ENCODE measurements around the gene MGMT.

GRCh38 chr10:129542589-129542988 is 75.5 kb downstream of the MGMT start:
- no peak for TF ChIP-seq CTCF (conservative IDR thresholded peaks at IDR 0.05; ENCODE audit: low read depth, low read length)
- TF ChIP-seq POLR2A (IDR thresholded peaks at IDR 0.05; ENCODE audit: low read depth, low read length) = no peak
- no peak for TF ChIP-seq MXI1 (IDR thresholded peaks at IDR 0.05; ENCODE audit: borderline replicate concordance, low read depth, low read length)
- no peak for TF ChIP-seq CEBPB (IDR thresholded peaks at IDR 0.05; ENCODE audit: low read depth, low read length)
- TF ChIP-seq MAFK (IDR thresholded peaks at IDR 0.05; ENCODE audit: low read depth, low read length) = no peak
- TF ChIP-seq RFX5 (IDR thresholded peaks at IDR 0.05; ENCODE audit: low read depth, low read length) = no peak
- no peak for TF ChIP-seq CHD1 (IDR thresholded peaks at IDR 0.05; ENCODE audit: low read depth, low read length)
- TF ChIP-seq RAD21 (IDR thresholded peaks at IDR 0.05; ENCODE audit: low read length) = no peak
- TF ChIP-seq SMC3 (IDR thresholded peaks at IDR 0.05; ENCODE audit: low read depth, low read length) = no peak
- no peak for TF ChIP-seq USF2 (IDR thresholded peaks at IDR 0.05; ENCODE audit: low read depth, low read length)
- no peak for TF ChIP-seq RCOR1 (IDR thresholded peaks at IDR 0.05; ENCODE audit: insufficient replicate concordance, low read length)
- no peak for TF ChIP-seq ELK1 (IDR thresholded peaks at IDR 0.05; ENCODE audit: borderline replicate concordance, low read depth, low read length)
- TF ChIP-seq MAZ (IDR thresholded peaks at IDR 0.05; ENCODE audit: borderline replicate concordance, low read depth, low read length) = no peak

All from IMR-90 (cell line).